ENCODE results near the gene DLGAP1.

DNA sequence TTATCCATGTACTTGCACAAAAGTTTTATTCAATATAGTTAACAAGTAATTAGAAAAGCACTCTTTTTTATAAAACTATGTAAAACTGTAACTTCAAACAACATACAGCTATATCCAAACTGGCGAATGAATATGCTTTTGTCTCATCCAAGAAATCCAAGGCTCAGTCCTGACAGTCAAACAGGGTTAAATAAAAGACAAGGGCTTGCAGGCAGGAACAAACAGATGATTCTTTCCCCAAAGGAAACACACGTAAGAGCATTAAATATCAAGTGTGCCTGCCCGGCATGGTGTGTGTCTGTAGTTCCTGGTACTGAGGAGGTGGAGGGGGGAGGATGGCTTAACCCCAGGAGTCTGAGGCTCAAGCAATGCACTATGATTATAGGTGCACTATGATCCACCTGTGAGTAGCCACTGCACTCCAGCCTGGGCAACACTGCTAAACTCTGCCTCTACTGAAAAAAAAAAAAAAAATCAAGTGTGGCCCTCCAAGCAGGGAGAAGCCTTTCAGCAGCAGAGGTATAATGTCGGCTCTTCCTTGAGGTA lies 171.3 kb downstream of the DLGAP1 start:
- TF ChIP-seq ZNF565 (CRISPR knock-in tag; conservative IDR thresholded peaks at IDR 0.05; ENCODE audit: low read depth) (no peak), ESRRG (CRISPR knock-in tag; IDR thresholded peaks at IDR 0.05) (no peak), ZFP30 (CRISPR knock-in tag; IDR thresholded peaks at IDR 0.05) (no peak), ZFP3 (CRISPR knock-in tag; IDR thresholded peaks at IDR 0.05) (no peak), SNAI2 (CRISPR knock-in tag; IDR thresholded peaks at IDR 0.05) (no peak), OSR1 (CRISPR knock-in tag; IDR thresholded peaks at IDR 0.05) (no peak), ARNTL (CRISPR knock-in tag; IDR thresholded peaks at IDR 0.05; ENCODE audit: borderline replicate concordance, low read depth) (no peak)
- TF ChIP-seq, protein P1, sequence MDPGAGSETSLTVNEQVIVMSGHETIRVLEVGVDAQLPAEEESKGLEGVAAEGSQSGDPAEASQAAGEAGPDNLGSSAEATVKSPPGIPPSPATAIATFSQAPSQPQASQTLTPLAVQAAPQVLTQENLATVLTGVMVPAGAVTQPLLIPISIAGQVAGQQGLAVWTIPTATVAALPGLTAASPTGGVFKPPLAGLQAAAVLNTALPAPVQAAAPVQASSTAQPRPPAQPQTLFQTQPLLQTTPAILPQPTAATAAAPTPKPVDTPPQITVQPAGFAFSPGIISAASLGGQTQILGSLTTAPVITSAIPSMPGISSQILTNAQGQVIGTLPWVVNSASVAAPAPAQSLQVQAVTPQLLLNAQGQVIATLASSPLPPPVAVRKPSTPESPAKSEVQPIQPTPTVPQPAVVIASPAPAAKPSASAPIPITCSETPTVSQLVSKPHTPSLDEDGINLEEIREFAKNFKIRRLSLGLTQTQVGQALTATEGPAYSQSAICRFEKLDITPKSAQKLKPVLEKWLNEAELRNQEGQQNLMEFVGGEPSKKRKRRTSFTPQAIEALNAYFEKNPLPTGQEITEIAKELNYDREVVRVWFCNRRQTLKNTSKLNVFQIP (CRISPR knock-in tag; IDR thresholded peaks at IDR 0.05; ENCODE audit: borderline replicate concordance, low read depth), result no peak
- TF ChIP-seq, protein P2, sequence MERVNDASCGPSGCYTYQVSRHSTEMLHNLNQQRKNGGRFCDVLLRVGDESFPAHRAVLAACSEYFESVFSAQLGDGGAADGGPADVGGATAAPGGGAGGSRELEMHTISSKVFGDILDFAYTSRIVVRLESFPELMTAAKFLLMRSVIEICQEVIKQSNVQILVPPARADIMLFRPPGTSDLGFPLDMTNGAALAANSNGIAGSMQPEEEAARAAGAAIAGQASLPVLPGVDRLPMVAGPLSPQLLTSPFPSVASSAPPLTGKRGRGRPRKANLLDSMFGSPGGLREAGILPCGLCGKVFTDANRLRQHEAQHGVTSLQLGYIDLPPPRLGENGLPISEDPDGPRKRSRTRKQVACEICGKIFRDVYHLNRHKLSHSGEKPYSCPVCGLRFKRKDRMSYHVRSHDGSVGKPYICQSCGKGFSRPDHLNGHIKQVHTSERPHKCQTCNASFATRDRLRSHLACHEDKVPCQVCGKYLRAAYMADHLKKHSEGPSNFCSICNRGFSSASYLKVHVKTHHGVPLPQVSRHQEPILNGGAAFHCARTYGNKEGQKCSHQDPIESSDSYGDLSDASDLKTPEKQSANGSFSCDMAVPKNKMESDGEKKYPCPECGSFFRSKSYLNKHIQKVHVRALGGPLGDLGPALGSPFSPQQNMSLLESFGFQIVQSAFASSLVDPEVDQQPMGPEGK (CRISPR knock-in tag; IDR thresholded peaks at IDR 0.05; ENCODE audit: borderline replicate concordance), result no peak

Data from SK-N-SH treated with all-trans-retinoic acid at 6 μM for 48 hours (cell line).